SK-N-MC (cell line): Measurements from ENCODE around the gene HLCS.

Experiments used
- EZH2 ChIP-seq: fragments of 200-600 bp; sonication (generic); IDR thresholded peaks from one replicate; pipeline ENCODE4 v1.6.1; 2017; ENCODE audit warnings: antibody characterized with exemption
- FOXP2 ChIP-seq: optimal IDR thresholded peaks from 2 replicates; pipeline ENCODE3; 2011; ENCODE audit warnings: mild to moderate bottlenecking, moderate library complexity; ENCODE audit not compliant: insufficient read depth; ENCODE audit errors: extremely low read length, control extremely low read depth
- POLR2AphosphoS5 ChIP-seq: IDR thresholded peaks from 2 replicates; pipeline ENCODE4 v1.6.1; 2012; ENCODE audit warnings: mild to moderate bottlenecking, low read depth, low read length, borderline replicate concordance

DNA sequence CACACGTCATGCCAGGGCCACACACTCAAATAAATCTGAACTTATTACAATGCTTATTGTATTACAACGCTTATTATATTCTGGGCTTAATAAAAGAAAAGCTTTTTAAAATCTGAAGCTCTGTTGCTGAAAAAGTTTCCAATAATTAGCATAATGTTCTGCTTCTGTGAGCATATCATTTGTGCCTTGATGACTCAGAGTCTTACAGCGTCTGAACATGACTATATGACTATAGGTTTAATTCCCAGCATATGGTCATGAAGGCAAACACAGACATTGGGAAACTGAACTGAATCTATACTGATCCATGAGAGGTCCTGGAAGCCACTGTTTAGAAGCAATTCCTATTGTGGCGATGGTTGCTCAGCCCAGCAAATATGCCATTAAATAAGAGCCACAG lies 201.2 kb downstream of the HLCS start:
- TF ChIP-seq POLR2AphosphoS5 (no peak), EZH2 (no peak), FOXP2 (no peak)
